ENCODE results near the gene JAZF1. TPM values are rescaled to one million over a fixed set of nuclear protein-coding genes. Genes with fewer than 3 reads are reported as not detected.

Gene JAZF1
- total RNA-seq, 2 experiments from 2014 or later: 2.1 to 2.8 TPM

DNA sequence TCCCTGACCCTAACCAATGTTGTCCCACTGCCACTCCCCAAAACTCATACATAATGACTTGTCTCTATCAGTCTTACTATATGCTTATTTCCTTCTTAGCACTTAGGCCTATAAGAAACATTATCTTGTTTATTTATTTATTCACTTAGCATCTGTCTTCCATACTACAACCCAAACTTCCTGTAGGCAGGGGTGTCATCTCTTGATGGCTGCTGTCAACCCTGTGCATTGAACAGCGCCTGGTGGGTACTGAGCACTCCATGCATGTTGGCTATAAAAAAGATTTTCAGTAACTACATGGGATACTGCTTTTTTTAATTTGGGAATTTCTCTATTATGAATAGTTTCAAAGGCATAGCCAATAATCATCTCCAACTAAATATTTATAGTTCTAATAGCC, 46.7 kb downstream of the JAZF1 start:
- no peak overlapping the region for H3K4me3 Mint-ChIP-seq
- H3K27me3 Mint-ChIP-seq: no peaks in the 10 kb centered on the region
- no peaks in the 10 kb centered on the region for H3K9me3 Mint-ChIP-seq (ENCODE audit: low read depth)
- H3K36me3 Mint-ChIP-seq: no peaks in the 10 kb centered on the region
- CTCF ChIA-PET: no interaction called here
- DNase-seq (no peak), ATAC-seq (no peak)
- H3K27ac Mint-ChIP-seq: no peak overlapping the region
- H3K4me1 Mint-ChIP-seq: no peaks in the 10 kb centered on the region

DNA sequence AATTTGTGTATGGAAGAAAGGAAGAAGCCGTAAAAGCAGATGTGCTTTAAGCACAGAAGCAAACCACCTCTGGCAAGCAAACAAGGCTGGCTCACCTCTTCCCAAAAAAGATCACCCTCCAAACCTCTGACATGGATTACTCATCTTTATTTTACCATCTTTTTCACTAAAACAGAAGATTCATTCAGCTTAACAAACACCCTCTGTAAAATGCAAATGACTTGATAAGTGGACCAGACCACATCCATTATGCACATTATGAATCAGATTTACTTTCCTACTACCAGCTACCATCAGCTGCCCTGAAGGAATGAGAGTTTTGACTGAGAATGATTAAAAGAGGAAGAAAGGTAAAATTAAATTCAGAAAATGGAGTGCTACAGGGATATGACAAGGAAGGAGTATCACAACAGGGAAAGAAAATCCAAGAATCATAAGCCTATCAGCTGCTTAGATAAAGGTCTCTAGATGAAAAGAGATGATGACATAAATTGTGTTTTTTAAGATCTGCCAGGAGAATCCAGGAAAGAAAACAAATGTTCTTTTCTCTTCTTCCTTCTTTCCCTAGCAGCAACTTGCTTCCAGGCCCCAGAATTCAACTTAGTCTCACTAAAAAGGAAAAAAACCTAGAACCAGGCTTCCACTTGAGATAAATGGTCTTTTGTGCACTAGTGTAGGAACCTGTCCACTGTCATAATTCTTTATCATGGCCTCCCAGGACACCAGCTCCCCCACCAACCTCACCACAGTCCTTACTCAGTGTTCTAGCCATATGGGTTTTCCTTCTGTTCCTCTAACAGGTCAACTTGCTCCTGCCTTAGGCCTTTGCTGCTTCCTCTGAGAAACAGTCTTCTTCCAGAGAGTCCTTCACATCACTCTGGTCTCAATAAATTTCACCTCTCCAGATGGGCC, 47.4 kb downstream of the JAZF1 start:
- H3K27ac Mint-ChIP-seq: no peak overlapping the region
- CTCF ChIA-PET: interaction anchor here (1.5 kb wide), 1 partner anchor 71 kb away, joined by 3 read pairs; no protein-coding TSS in a partner anchor
- no peaks in the 10 kb centered on the region for H3K27me3 Mint-ChIP-seq
- ATAC-seq (no peak), DNase-seq (no peak)
- no peak overlapping the region for H3K4me3 Mint-ChIP-seq
- peaks cover 2% of the 10 kb centered on the region for H3K4me1 Mint-ChIP-seq
- H3K9me3 Mint-ChIP-seq (ENCODE audit: low read depth): no peaks in the 10 kb centered on the region
- H3K36me3 Mint-ChIP-seq: no peaks in the 10 kb centered on the region

DNA sequence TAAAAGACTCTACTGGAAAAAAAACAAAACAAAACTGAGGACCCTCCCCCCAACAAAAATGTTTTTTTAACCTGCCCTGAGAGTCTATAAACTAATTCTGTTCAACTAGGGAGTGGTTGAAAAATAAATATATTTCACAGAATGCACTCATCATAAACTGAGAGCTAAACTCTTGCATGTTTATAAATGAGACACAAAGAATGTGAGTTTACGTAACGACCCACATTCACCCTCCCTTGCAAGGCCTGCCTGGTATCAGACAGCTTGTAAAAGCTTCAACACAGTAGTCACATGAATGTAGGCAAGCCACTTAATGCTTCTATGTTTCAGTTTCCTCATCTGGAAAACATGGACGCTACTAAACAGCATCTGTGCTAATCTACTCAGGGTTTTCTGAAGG, 50.3 kb downstream of the JAZF1 start:
- CTCF ChIA-PET: interaction anchor here (1.9 kb wide), 1 partner anchor 36 kb away, joined by 3 read pairs; no protein-coding TSS in a partner anchor
- H3K4me1 Mint-ChIP-seq: peaks cover 2% of the 10 kb centered on the region

DNA sequence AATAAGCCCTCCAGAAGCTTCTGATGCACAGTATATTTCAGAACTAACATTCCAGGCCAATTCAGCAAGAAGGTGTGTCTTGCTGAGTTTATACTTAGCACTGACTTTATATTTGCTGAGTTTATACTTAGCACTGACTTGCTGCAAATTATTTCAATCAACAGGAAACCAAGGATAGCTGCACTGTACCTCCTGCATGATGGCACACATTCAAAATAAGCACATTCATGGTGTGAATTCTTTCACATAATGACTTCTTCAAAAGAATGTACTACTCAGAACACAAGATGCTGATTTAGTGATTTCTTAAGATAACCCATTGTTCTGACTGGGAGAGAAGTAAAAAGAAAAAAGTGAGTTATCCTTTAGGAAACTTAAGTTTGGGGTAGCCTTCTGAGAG, 52.0 kb downstream of the JAZF1 start:
- ATAC-seq: no peak

More for the DNA sequence above, 50.3 kb downstream of the JAZF1 start:
- no peak overlapping the region for H3K27ac Mint-ChIP-seq
- no peaks in the 10 kb centered on the region for H3K27me3 Mint-ChIP-seq
- no peak overlapping the region for H3K4me3 Mint-ChIP-seq
- no peak for DNase-seq
- no peaks in the 10 kb centered on the region for H3K36me3 Mint-ChIP-seq
- no peak for ATAC-seq
- H3K9me3 Mint-ChIP-seq (ENCODE audit: low read depth): no peaks in the 10 kb centered on the region

DNA sequence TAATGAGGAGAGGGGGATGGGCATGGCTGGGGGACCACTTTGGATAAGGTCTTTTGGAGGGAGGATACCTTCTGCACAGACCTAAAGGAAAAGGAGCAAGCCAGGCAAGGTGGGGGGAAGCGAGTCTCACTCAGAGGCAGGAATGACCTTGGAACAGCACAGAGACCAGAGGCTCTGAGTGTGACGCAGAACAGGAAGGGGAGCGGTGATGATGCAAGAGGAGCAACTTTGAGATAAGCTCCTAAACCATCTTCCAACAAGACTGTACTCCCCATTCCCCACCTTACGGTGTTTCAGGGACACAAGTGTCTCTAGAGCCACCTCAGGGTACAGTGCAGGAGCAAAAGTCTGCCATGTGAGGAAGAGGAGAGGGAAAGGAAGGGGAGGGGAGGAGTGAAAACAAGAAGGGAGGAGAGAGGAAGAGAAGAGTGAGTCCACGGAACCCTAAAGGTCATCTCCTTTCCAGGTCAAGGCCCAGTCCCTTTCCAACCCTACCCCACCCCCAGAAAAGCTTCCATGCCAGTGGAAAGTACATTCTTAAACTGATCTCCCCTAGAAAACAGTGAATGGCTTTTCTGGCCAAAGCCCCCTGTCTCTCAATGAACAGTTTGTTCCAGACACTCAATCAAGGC, 54.1 kb downstream of the JAZF1 start:
- Mint-ChIP-seq H3K4me1 (peaks cover 18% of the 10 kb centered on the region), H3K4me3 (no peak overlapping the region), H3K36me3 (peaks cover 3% of the 10 kb centered on the region), H3K27ac (no peak overlapping the region), H3K27me3 (no peaks in the 10 kb centered on the region), H3K9me3 (ENCODE audit: low read depth) (no peaks in the 10 kb centered on the region)
- DNase-seq: no peak
- CTCF ChIA-PET: no interaction called here
- no peak for ATAC-seq

More for the DNA sequence above, 52.0 kb downstream of the JAZF1 start:
- CTCF ChIA-PET: no interaction called here
- no peaks in the 10 kb centered on the region for H3K27me3 Mint-ChIP-seq
- no peaks in the 10 kb centered on the region for H3K36me3 Mint-ChIP-seq
- peaks cover 10% of the 10 kb centered on the region for H3K4me1 Mint-ChIP-seq
- DNase-seq: no peak
- H3K27ac Mint-ChIP-seq: no peak overlapping the region
- H3K4me3 Mint-ChIP-seq: no peak overlapping the region
- H3K9me3 Mint-ChIP-seq (ENCODE audit: low read depth): no peaks in the 10 kb centered on the region

DNA sequence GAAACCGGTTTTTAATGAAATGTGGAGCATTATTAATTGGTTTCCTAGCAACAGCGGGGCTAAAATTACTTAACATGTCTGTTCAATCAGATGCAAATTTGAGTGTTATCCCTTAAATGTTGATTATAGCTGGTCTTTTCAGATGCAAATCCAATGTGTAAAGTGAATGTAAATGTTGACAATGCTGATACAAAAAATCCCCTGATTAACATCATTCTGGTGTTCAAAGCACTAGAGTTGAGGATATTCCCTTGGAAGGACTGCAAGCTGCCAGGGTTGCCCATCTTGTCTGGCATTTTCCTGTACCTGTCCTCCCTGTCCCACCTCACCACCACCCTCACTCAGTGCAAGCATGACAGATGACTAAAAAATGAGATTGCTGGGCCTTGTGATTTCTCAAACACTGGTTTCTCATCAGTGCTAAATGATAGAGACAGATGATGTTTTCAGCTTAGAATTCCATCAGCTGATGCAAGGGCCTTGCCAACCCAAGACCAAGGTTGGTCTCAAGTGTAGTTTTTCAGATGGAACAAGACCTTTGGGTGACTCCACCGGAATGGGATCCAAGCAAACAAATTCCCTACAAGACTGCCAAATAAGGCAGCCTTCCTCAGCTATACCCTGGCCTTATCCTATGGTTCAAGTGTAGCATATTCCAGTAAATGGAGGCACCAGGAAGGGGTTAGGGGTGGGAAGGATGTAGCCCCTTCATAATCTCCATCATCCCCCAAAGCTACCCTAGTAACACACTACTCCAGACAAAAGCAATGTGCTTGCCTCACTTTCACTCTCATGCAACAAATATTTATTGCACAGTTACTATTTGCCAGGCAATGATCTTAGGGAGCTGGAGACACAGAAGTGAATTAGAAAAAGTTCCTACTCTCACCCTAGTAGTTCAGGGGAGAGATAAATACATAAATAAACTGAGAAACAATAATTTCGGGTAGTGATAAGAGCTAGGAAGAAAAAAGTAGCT, 54.9 kb downstream of the JAZF1 start:
- ATAC-seq: no peak
- Mint-ChIP-seq H3K4me1 (peaks cover 18% of the 10 kb centered on the region), H3K36me3 (peaks cover 3% of the 10 kb centered on the region), H3K4me3 (no peak overlapping the region), H3K27me3 (no peaks in the 10 kb centered on the region), H3K27ac (no peak overlapping the region), H3K9me3 (ENCODE audit: low read depth) (no peaks in the 10 kb centered on the region)
- DNase-seq: no peak
- CTCF ChIA-PET: interaction anchor here (0.9 kb wide), 1 partner anchor 29 kb away, joined by 3 read pairs; no protein-coding TSS in a partner anchor

DNA sequence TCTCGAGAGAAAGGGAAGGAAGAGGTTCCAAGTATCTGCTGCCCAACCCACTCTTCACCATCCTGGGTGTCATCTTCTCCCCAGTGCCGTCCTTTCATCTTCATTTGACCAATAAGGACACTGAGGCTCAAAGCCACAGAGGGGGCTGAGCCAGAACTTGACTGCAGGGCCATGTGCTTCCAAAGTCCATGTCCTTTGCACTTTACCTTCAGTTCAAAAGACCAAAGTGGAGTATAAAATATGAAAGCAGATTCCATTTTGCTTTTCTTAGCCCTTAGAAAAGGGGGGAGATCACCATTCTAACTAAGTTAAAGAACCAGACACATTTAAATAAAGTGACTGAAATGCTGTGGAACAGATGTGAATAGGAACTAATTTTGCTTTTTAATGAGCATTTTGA, 56.2 kb downstream of the JAZF1 start:
- Mint-ChIP-seq H3K27me3 (no peaks in the 10 kb centered on the region), H3K36me3 (peaks cover 4% of the 10 kb centered on the region), H3K9me3 (ENCODE audit: low read depth) (no peaks in the 10 kb centered on the region), H3K4me3 (no peak overlapping the region), H3K27ac (no peak overlapping the region), H3K4me1 (peaks cover 20% of the 10 kb centered on the region)
- DNase-seq (no peak), ATAC-seq (no peak)
- CTCF ChIA-PET: interaction anchor here (0.9 kb wide), 1 partner anchor 28 kb away, joined by 3 read pairs; no protein-coding TSS in a partner anchor

DNA sequence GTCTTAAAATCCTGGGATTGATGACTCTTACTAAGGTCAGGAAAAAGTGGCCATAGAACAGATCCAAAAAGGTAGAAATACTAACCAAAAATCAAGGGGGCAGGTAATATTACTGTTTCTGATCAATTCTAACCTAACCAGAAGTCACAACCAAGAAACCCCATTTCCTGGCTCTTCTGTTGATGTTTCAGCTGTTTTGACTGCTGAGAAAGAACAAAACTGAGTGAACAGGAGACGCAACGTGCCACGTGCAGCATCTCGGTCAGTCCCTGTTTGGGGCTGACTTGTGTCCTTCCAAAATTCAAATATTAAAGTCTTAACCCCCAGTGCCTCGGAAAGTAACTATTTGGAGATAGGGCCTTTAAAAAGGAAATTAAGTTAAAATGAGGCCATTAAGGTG, 56.8 kb downstream of the JAZF1 start:
- H3K27ac Mint-ChIP-seq: no peak overlapping the region
- H3K27me3 Mint-ChIP-seq: no peaks in the 10 kb centered on the region
- H3K4me3 Mint-ChIP-seq: no peak overlapping the region
- ATAC-seq: peak; percentile 63
- no peak for DNase-seq
- H3K9me3 Mint-ChIP-seq (ENCODE audit: low read depth): no peaks in the 10 kb centered on the region
- CTCF ChIA-PET: no interaction called here
- peaks cover 4% of the 10 kb centered on the region for H3K36me3 Mint-ChIP-seq
- H3K4me1 Mint-ChIP-seq: peaks cover 23% of the 10 kb centered on the region

DNA sequence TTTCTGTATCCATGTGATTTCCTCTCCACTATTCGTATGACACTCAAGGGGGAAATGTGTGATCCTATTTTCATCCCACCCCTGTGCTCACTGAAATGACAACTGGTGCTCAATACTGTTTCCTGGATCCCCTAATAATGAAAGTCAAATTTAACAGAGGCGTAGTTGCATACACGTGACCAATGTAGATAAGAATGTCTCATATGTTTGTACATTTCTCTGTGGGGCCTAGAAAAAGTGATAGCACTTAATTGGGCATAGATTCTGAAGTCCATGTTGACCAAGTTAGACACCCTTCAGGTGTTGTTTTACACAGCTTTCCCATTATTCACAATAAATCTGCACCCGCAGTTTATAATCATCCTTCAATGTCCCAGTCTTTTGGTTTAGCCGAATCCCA, 59.1 kb downstream of the JAZF1 start:
- no peaks in the 10 kb centered on the region for H3K27me3 Mint-ChIP-seq
- CTCF ChIA-PET: no interaction called here
- DNase-seq: no peak
- H3K4me3 Mint-ChIP-seq: no peak overlapping the region
- no peak for ATAC-seq
- no peaks in the 10 kb centered on the region for H3K9me3 Mint-ChIP-seq (ENCODE audit: low read depth)
- peaks cover 21% of the 10 kb centered on the region for H3K4me1 Mint-ChIP-seq
- H3K36me3 Mint-ChIP-seq: peaks cover 4% of the 10 kb centered on the region
- no peak overlapping the region for H3K27ac Mint-ChIP-seq

DNA sequence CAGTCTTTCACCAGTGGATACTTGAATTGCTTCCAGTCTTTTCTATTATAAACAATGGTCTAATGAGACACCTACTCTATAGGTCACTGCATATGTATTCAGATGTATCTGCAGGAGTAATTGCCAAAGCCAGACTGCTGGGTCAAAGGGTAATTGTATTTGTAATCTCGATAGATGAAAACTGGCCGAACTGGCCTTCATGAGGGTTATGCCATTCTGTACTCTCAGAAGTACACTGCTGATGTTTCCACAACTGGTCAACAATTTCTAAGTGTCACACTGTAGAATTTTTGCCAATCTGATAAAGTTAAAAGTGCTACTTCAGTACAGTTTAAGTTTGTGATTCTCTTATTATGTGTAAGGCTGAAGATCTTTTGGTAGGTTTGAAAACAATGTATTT, 64.6 kb downstream of the JAZF1 start:
- DNase-seq: no peak
- H3K4me3 Mint-ChIP-seq: no peak overlapping the region
- no peak for ATAC-seq
- peaks cover 5% of the 10 kb centered on the region for H3K4me1 Mint-ChIP-seq
- H3K36me3 Mint-ChIP-seq: peaks cover 2% of the 10 kb centered on the region
- CTCF ChIA-PET: no interaction called here
- no peaks in the 10 kb centered on the region for H3K9me3 Mint-ChIP-seq (ENCODE audit: low read depth)
- H3K27ac Mint-ChIP-seq: no peak overlapping the region
- H3K27me3 Mint-ChIP-seq: no peaks in the 10 kb centered on the region

DNA sequence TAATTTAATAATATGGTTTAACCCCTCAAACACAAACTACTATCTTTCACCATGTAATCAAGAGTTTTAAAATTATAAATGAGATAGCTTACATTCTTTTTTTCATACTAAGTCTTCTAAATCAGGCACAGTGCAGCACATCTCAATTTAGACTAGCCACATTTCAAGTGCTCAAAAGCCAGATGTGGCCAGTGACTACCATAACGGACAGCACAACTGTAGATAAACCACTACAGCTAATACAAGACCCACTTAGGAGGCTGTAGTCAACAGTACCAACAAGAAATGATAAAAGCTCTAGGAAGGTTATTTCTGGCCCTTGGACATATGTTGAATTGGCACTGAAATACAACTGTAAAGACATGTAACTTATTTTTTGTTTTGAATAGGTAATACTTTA, 65.3 kb downstream of the JAZF1 start:
- Mint-ChIP-seq H3K9me3 (ENCODE audit: low read depth) (no peaks in the 10 kb centered on the region), H3K27me3 (no peaks in the 10 kb centered on the region)

DNA sequence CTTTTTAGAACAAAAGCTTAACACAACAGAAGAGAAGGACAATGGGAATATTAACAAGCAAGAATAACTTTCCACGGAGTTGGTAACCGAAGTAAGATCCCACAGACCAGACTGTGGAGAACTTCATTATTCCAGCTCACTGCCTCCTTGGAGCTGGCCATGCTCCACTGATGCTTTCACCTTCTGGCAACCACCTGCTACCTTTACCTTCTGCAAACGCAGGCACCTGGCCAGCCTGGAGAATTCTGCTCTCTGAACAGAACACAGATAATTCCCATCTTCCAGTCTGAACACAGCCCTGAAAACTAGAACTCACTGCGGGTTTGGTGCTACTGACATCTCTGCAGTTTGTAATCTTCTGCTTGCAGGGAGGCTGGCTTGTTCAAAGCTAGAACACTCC, 66.5 kb downstream of the JAZF1 start:
- DNase-seq (no peak), ATAC-seq (no peak)
- Mint-ChIP-seq H3K9me3 (ENCODE audit: low read depth) (no peaks in the 10 kb centered on the region), H3K4me3 (no peak overlapping the region), H3K27ac (no peak overlapping the region), H3K36me3 (peaks cover 2% of the 10 kb centered on the region), H3K27me3 (no peaks in the 10 kb centered on the region), H3K4me1 (no peaks in the 10 kb centered on the region)
- CTCF ChIA-PET: interaction anchor here (1.1 kb wide), 1 partner anchor 34 kb away, joined by 3 read pairs; no protein-coding TSS in a partner anchor

More for the DNA sequence above, 65.3 kb downstream of the JAZF1 start:
- peaks cover under 1% of the 10 kb centered on the region for H3K36me3 Mint-ChIP-seq
- DNase-seq: no peak
- CTCF ChIA-PET: no interaction called here
- H3K27ac Mint-ChIP-seq: no peak overlapping the region
- H3K4me3 Mint-ChIP-seq: no peak overlapping the region
- H3K4me1 Mint-ChIP-seq: peaks cover 3% of the 10 kb centered on the region
- ATAC-seq: no peak

Measured in activated CD8-positive, alpha-beta memory T cell treated with anti-CD3 and anti-CD28 coated beads, Interleukin-2, amount 10 ng/mL, durations not matched to agents 7 days and 5 days (primary cell).